ENCODE measurements around the gene MGST3. TPM values are rescaled to one million over a fixed set of nuclear protein-coding genes. Genes with fewer than 3 reads are reported as not detected.
A peak's percentile ranks its signal among the peaks of the same experiment; 100 is the strongest.
"Not testable (repeated sequence)": the region's sequence is repeated elsewhere in the genome, so short reads cannot be mapped to it uniquely, and the experiment has no call there.

The MGST3 gene
- polyA plus RNA-seq, 3 donors: 57.9 to 228 (median 189) TPM

GRCh38 chr1:165635823-165636222, 4.8 kb downstream of the MGST3 start:
- Mint-ChIP-seq H3K27me3 (ENCODE audit: low read depth in 3 of 3) (no peaks in the 10 kb centered on the region), H3K36me3 (peaks cover 26 to 28% of the 10 kb centered on the region in 2 donors), H3K4me3 (no peak overlapping the region), H3K9me3 (peaks cover 0 to 7% (median 0%) of the 10 kb centered on the region in 7 donors), H3K4me1 (peaks cover 44% of the 10 kb centered on the region), H3K27ac (no peak overlapping the region)
- no CpG with 5 or more reads among the region's 2 CpGs for WGBS (ENCODE audit: insufficient coverage)
- no peak for TF ChIP-seq CTCF (IDR thresholded peaks at IDR 0.05)
- no peak for DNase-seq
- H3K36me3 ChIP-seq (replicated peaks in 1 of 2; ENCODE audit: control insufficient read depth in 1 of 2, insufficient read depth in 2 of 2, low read length in 2 of 2): peaks cover 3 to 32% of the 10 kb centered on the region in 2 donors
- no peaks in the 10 kb centered on the region for H3K9me3 ChIP-seq (replicated peaks in 1 of 2; ENCODE audit: control insufficient read depth in 1 of 2, insufficient read depth in 1 of 2, low read length in 2 of 2)
- no peak overlapping the region for H2AFZ ChIP-seq (ENCODE audit: insufficient read depth, low read depth, low read length, poor library complexity, severe bottlenecking)
- H3K4me2 ChIP-seq (replicated peaks; ENCODE audit: extremely low read depth, low read length, poor library complexity, severe bottlenecking): no peak overlapping the region
- H3K4me3 ChIP-seq (replicated peaks in 1 of 3; ENCODE audit: low read depth in 2 of 3, low read length in 3 of 3): no peak overlapping the region
- intact Hi-C loops (cut with micrococcal nuclease): loop anchor here in 1 of 2 donors (10.0 kb wide), 2 partner anchors 59 to 129 kb away; partner anchors contain the start of genes ALDH9A1 and TMCO1
- no peak overlapping the region for H3K9ac ChIP-seq (ENCODE audit: insufficient read depth, low read length, poor library complexity, severe bottlenecking)
- H3K79me2 ChIP-seq (ENCODE audit: insufficient read depth, low read length): peaks cover 97% of the 10 kb centered on the region
- peaks cover 24% of the 10 kb centered on the region for H4K20me1 ChIP-seq (ENCODE audit: insufficient read depth, low read length)
- peaks cover 30 to 56% of the 10 kb centered on the region in 2 donors for H3K4me1 ChIP-seq (ENCODE audit: control insufficient read depth in 1 of 2, insufficient read depth in 2 of 2, low read length in 2 of 2)
- no peaks in the 10 kb centered on the region for H3K27me3 ChIP-seq (ENCODE audit: control insufficient read depth in 2 of 2, insufficient read depth in 2 of 2, low read length in 2 of 2)
- H3K27ac ChIP-seq (ENCODE audit: low read depth in 1 of 2, low read length in 2 of 2): no peak overlapping the region

- Mint-ChIP-seq H3K27me3 (ENCODE audit: low read depth in 3 of 3) (no peaks in the 10 kb centered on the region), H3K27ac (peak overlapping the region in 3 of 7 donors; percentile 1 to 46 (median 14)), H3K4me1 (peaks cover 58% of the 10 kb centered on the region), H3K9me3 (peaks cover 0 to 7% (median 0%) of the 10 kb centered on the region in 7 donors), H3K36me3 (peaks cover 27 to 28% of the 10 kb centered on the region in 2 donors), H3K4me3 (no peak overlapping the region)
- intact Hi-C loops (cut with micrococcal nuclease): loop anchor here in 1 of 2 donors (10.0 kb wide), 2 partner anchors 57 to 127 kb away; partner anchors contain the start of genes ALDH9A1 and TMCO1
- Histone ChIP-seq H2AFZ (ENCODE audit: insufficient read depth, low read depth, low read length, poor library complexity, severe bottlenecking) (no peak overlapping the region), H3K36me3 (replicated peaks in 1 of 2; ENCODE audit: control insufficient read depth in 1 of 2, insufficient read depth in 2 of 2, low read length in 2 of 2) (peaks cover 3 to 32% of the 10 kb centered on the region in 2 donors), H3K27ac (ENCODE audit: low read depth in 1 of 2, low read length in 2 of 2) (no peak overlapping the region), H4K20me1 (ENCODE audit: insufficient read depth, low read length) (peaks cover 30% of the 10 kb centered on the region), H3K4me2 (replicated peaks; ENCODE audit: extremely low read depth, low read length, poor library complexity, severe bottlenecking) (no peak overlapping the region), H3K4me1 (ENCODE audit: control insufficient read depth in 1 of 2, insufficient read depth in 2 of 2, low read length in 2 of 2) (peaks cover 28 to 60% of the 10 kb centered on the region in 2 donors), H3K9ac (ENCODE audit: insufficient read depth, low read length, poor library complexity, severe bottlenecking) (no peak overlapping the region), H3K9me3 (replicated peaks in 1 of 2; ENCODE audit: control insufficient read depth in 1 of 2, insufficient read depth in 1 of 2, low read length in 2 of 2) (no peaks in the 10 kb centered on the region), H3K4me3 (replicated peaks in 1 of 3; ENCODE audit: low read depth in 2 of 3, low read length in 3 of 3) (no peak overlapping the region), H3K27me3 (ENCODE audit: control insufficient read depth in 2 of 2, insufficient read depth in 2 of 2, low read length in 2 of 2) (no peaks in the 10 kb centered on the region), H3K79me2 (ENCODE audit: insufficient read depth, low read length) (peaks cover 99% of the 10 kb centered on the region)
- DNase-seq: no peak
- WGBS (ENCODE audit: insufficient coverage): 0% methylated on average over 1 of the region's 1 CpG
- no peak for TF ChIP-seq CTCF (IDR thresholded peaks at IDR 0.05)
Observed at GRCh38 chr1:165637427-165637826, 6.4 kb downstream of the MGST3 start.

GRCh38 chr1:165638211-165638610, 7.2 kb downstream of the MGST3 start:
- not testable (repeated sequence) for H3K9me3 ChIP-seq (replicated peaks in 1 of 2; ENCODE audit: control insufficient read depth in 1 of 2, insufficient read depth in 1 of 2, low read length in 2 of 2); DNase-seq; H2AFZ ChIP-seq (ENCODE audit: insufficient read depth, low read depth, low read length, poor library complexity, severe bottlenecking); H3K27me3 ChIP-seq (ENCODE audit: control insufficient read depth in 2 of 2, insufficient read depth in 2 of 2, low read length in 2 of 2); H3K4me2 ChIP-seq (replicated peaks; ENCODE audit: extremely low read depth, low read length, poor library complexity, severe bottlenecking); H3K27ac ChIP-seq (ENCODE audit: low read depth in 1 of 2, low read length in 2 of 2); H3K4me3 ChIP-seq (replicated peaks in 1 of 3; ENCODE audit: low read depth in 2 of 3, low read length in 3 of 3); H3K9ac ChIP-seq (ENCODE audit: insufficient read depth, low read length, poor library complexity, severe bottlenecking); H3K4me3 Mint-ChIP-seq; H3K27me3 Mint-ChIP-seq (ENCODE audit: low read depth in 3 of 3); H3K9me3 Mint-ChIP-seq
- H3K4me1 ChIP-seq (ENCODE audit: control insufficient read depth in 1 of 2, insufficient read depth in 2 of 2, low read length in 2 of 2): peaks cover 20 to 54% of the 10 kb centered on the region in 2 donors
- intact Hi-C loops (cut with micrococcal nuclease): loop anchor here in 1 of 2 donors (10.0 kb wide), 2 partner anchors 57 to 127 kb away; partner anchors contain the start of genes ALDH9A1 and TMCO1
- H3K27ac Mint-ChIP-seq: peak overlapping the region in 2 of 7 donors; percentile 37 to 61
- H3K36me3 Mint-ChIP-seq: peaks cover 27 to 28% of the 10 kb centered on the region in 2 donors
- peaks cover 99% of the 10 kb centered on the region for H3K79me2 ChIP-seq (ENCODE audit: insufficient read depth, low read length)
- peaks cover 60% of the 10 kb centered on the region for H3K4me1 Mint-ChIP-seq
- 100% methylated on average over 4 of the region's 7 CpGs for WGBS (ENCODE audit: insufficient coverage)
- H3K36me3 ChIP-seq (replicated peaks in 1 of 2; ENCODE audit: control insufficient read depth in 1 of 2, insufficient read depth in 2 of 2, low read length in 2 of 2): peaks cover 3 to 32% of the 10 kb centered on the region in 2 donors
- H4K20me1 ChIP-seq (ENCODE audit: insufficient read depth, low read length): peaks cover 26% of the 10 kb centered on the region

All from CD14-positive monocyte (primary cell).